IMR-90 (cell line): Measurements from ENCODE around the gene DHFR. TPM values are rescaled to one million over a fixed set of nuclear protein-coding genes. Genes with fewer than 3 reads are reported as not detected.

Experiments
- ATAC-seq: fragments of 200-7000 bp; cut with Tn5 transposase; 2 replicates; pipeline ENCODE4 v1.9.1; 2020; ENCODE audit warnings: low read depth, mild to moderate bottlenecking, moderate library complexity
- BruUV-seq: library from RNA; stranded (reverse); fragments of 400-500 nt; replicated peaks from 2 replicates; lab custom pipeline; 2021; lab: Mats Ljungman, UMichigan
- CTCF ChIA-PET: fragments of 300-600 bp; formaldehyde crosslinking; extraction: SDS; loops from one replicate; lab custom pipeline; 2021; ENCODE audit warnings: antibody characterized with exemption; lab: Yijun Ruan, JAX
- POLR2A ChIA-PET: fragments of 300-600 bp; sonication (Branson Sonifier 250); formaldehyde crosslinking; loops from one replicate; lab custom pipeline; 2022; ENCODE audit warnings: antibody characterized with exemption; ENCODE audit not compliant: unreplicated experiment; lab: Charles Lee
- DNase-seq: peaks from one replicate; pipeline ENCODE4 v3.0.0; 2013
- H2AFZ ChIP-seq: replicated peaks from 2 replicates; pipeline ENCODE3; 2013; ENCODE audit warnings: low read length, mild to moderate bottlenecking; ENCODE audit not compliant: poor library complexity
- H2AK5ac ChIP-seq: 2 replicates; pipeline ENCODE4 v1.6.1; 2013; ENCODE audit warnings: low read depth, low read length, inconsistent platforms
- H2AK9ac ChIP-seq: replicated peaks from 2 replicates; pipeline ENCODE3; 2013; ENCODE audit warnings: mild to moderate bottlenecking, low read depth, low read length, moderate library complexity; ENCODE audit not compliant: poor library complexity
- H2BK120ac ChIP-seq: 2 replicates; pipeline ENCODE4 v1.6.1; 2013; ENCODE audit warnings: low read depth, low read length, inconsistent platforms
- H2BK15ac ChIP-seq: 3 replicates; pipeline ENCODE4 v1.6.1; 2013; ENCODE audit warnings: low read depth, low read length, inconsistent platforms
- H2BK20ac ChIP-seq: 2 replicates; pipeline ENCODE4 v1.6.1; 2013; ENCODE audit warnings: low read depth, mild to moderate bottlenecking, inconsistent platforms, low read length, moderate library complexity
- H2BK5ac ChIP-seq: 2 replicates; pipeline ENCODE4 v1.6.1; 2013; ENCODE audit warnings: mild to moderate bottlenecking, low read depth, low read length, inconsistent platforms; ENCODE audit not compliant: poor library complexity, severe bottlenecking
- H3K14ac ChIP-seq: replicated peaks from 2 replicates; pipeline ENCODE4 v1.6.1; 2013; ENCODE audit warnings: low read depth, low read length, inconsistent platforms
- H3K18ac ChIP-seq: 2 replicates; pipeline ENCODE4 v1.6.1; 2013; ENCODE audit warnings: low read depth, low read length, control low read depth
- H3K23ac ChIP-seq: 2 replicates; pipeline ENCODE4 v1.6.1; 2013; ENCODE audit warnings: low read depth, low read length, inconsistent platforms
- H3K27ac ChIP-seq: 2 replicates; pipeline ENCODE4 v1.5.1; 2013; ENCODE audit warnings: mild to moderate bottlenecking, control low read depth, low read length; ENCODE audit not compliant: insufficient read depth
- H3K27me3 ChIP-seq: 2 replicates; pipeline ENCODE4 v1.6.1; 2013; ENCODE audit warnings: low read length; ENCODE audit not compliant: control insufficient read depth, insufficient read depth
- H3K36me3 ChIP-seq: 2 replicates; pipeline ENCODE4 v1.6.1; 2013; ENCODE audit warnings: low read length, mixed read lengths; ENCODE audit not compliant: control insufficient read depth, insufficient read depth
- H3K4ac ChIP-seq: 2 replicates; pipeline ENCODE4 v1.6.1; 2013; ENCODE audit warnings: low read depth, low read length, inconsistent platforms
- H3K4me1 ChIP-seq: 2 replicates; pipeline ENCODE4 v1.6.1; 2013; ENCODE audit warnings: low read length, mixed read lengths; ENCODE audit not compliant: control insufficient read depth, insufficient read depth
- H3K4me2 ChIP-seq: 2 replicates; pipeline ENCODE4 v1.6.1; 2013; ENCODE audit warnings: low read depth, mild to moderate bottlenecking, control low read depth, low read length, moderate library complexity
- H3K4me3 ChIP-seq: 2 replicates; pipeline ENCODE4 v1.5.1; 2013; ENCODE audit warnings: low read depth, mild to moderate bottlenecking, control low read depth, low read length, moderate library complexity; ENCODE audit not compliant: insufficient read depth
- H3K56ac ChIP-seq: 2 replicates; pipeline ENCODE4 v1.6.1; 2013; ENCODE audit warnings: low read length, inconsistent platforms; ENCODE audit not compliant: insufficient read depth; ENCODE audit errors: extremely low read depth
- H3K79me1 ChIP-seq, 2 experiments: 2 replicates each; pipeline ENCODE4 v1.6.1; 2013; ENCODE audit warnings: low read length in 2 of 2, inconsistent platforms in 1 of 2, low read depth in 1 of 2
- H3K9ac ChIP-seq: 2 replicates; pipeline ENCODE4 v1.6.1; 2013; ENCODE audit warnings: low read depth, low read length, control low read depth
- H3K9me1 ChIP-seq: 2 replicates; pipeline ENCODE4 v1.6.1; 2013; ENCODE audit warnings: low read length, inconsistent platforms; ENCODE audit not compliant: insufficient read depth
- H3K9me3 ChIP-seq: 2 replicates; pipeline ENCODE4 v1.6.1; 2013; ENCODE audit warnings: low read length; ENCODE audit not compliant: control insufficient read depth, insufficient read depth
- H4K20me1 ChIP-seq: 2 replicates; pipeline ENCODE4 v1.6.1; 2013; ENCODE audit warnings: low read length, inconsistent platforms; ENCODE audit not compliant: insufficient read depth
- H4K5ac ChIP-seq: 2 replicates; pipeline ENCODE4 v1.6.1; 2013; ENCODE audit warnings: mild to moderate bottlenecking, low read depth, low read length, control low read depth
- H4K8ac ChIP-seq, 2 experiments: 2 replicates each; pipeline ENCODE4 v1.6.1; 2013; ENCODE audit warnings: low read depth in 2 of 2, low read length in 2 of 2, control low read depth in 1 of 2, inconsistent platforms in 1 of 2
- H4K91ac ChIP-seq: 2 replicates; pipeline ENCODE4 v1.6.1; 2013; ENCODE audit warnings: low read depth, low read length, inconsistent platforms; ENCODE audit not compliant: insufficient read depth
- FOS ChIP-seq: fragments of 150-350 bp; IDR thresholded peaks from 2 replicates; pipeline ENCODE4 v1.6.1; 2016; ENCODE audit warnings: low read depth, low read length
- RFX5 ChIP-seq: IDR thresholded peaks from 2 replicates; pipeline ENCODE4 v1.8.0; 2012; ENCODE audit warnings: low read depth, mild to moderate bottlenecking, low read length, moderate library complexity
- WGBS, 2 experiments: methylation state at CpG; one replicate each; pipeline versions ENCODE4 v1.1.5 to v1.1.7; 2013; ENCODE audit warnings: missing lambda C conversion rate in 2 of 2; ENCODE audit not compliant: insufficient read length in 1 of 2; ENCODE audit errors: extremely low coverage in 2 of 2; 5-methylcytosine and 5-hydroxymethylcytosine counted together
- dilution Hi-C: fragments of 300-500 bp; cut with HindIII; formaldehyde crosslinking; loops from one replicate; pipeline ENCODE4 v1.14.3; 2018; ENCODE audit warnings: low sequenced_read_pairs; ENCODE audit not compliant: unreplicated experiment
- in situ Hi-C: fragments of 300-500 bp; cut with MboI; formaldehyde crosslinking; loops from 3 replicates; pipeline ENCODE4 v1.14.3; 2019; ENCODE audit warnings: low sequenced_read_pairs, inconsistent platforms, mixed read lengths
- intact Hi-C: fragments of 100-400 bp; cut with micrococcal nuclease; formaldehyde crosslinking; loops from 2 replicates; pipeline ENCODE4 v1.10.0; 2022
- microRNA-seq, 2 experiments: library from miRNA; stranded (forward) in 1 of 2; unstranded in 1 of 2; fragments of 10-50 nt in 1 of 2; fragments of <30 nt in 1 of 2; gene quantifications in 1 of 2; microRNA quantifications in 1 of 2; one replicate each; pipeline versions ENCODE3 to v1.1.0; 2013 to 2020; ENCODE audit not compliant: insufficient read depth in 1 of 2, insufficient read length in 1 of 2, unreplicated experiment in 1 of 2
- polyA plus RNA-seq, 3 experiments: library from polyadenylated mRNA; depleted of rRNA; stranded (reverse); fragments of >200 nt; gene quantifications; 2 replicates each; pipeline ENCODE4 v1.2.3, GENCODE V29; 2012; ENCODE audit warnings: low replicate concordance in 1 of 3
- small RNA-seq, 5 experiments: library from RNA; depleted of rRNA; stranded (forward); fragments of <200 nt; gene quantifications; one replicate each; pipeline ENCODE3, GENCODE V24; 2012
- total RNA-seq: library from RNA; depleted of rRNA; stranded (reverse); fragments of >200 nt; gene quantifications from 2 replicates; pipeline ENCODE4 v1.2.3, GENCODE V29; 2012; rRNA removed

Gene DHFR
- total and polyA plus RNA-seq, 2 of the 4 experiments (the other 2 are of a cell fraction), result 20.6 to 29.4 TPM

DNA sequence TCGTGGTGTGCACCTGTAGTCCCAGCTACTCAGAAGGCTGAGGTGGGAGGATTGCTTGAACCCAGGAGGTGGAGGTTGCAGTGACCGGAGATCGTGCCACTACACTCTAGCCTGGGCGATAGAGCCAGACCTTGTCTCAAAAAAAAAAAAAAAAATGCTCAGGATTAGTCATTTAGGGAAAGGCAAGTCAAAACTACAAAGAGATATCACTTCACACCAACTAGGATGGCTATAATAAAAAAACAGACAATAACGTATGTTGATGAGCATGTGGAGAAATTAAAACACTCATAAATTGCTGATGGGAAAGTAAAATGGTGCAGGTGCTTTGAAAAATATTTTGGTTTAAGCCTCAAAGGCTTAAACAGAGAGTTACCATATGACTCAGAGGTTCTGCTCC, 78.4 kb downstream of the DHFR start:
- Histone ChIP-seq H3K27ac (no peak overlapping the region), H3K4ac (no peak overlapping the region), H3K4me3 (no peak overlapping the region), H2BK5ac (no peak overlapping the region), H4K20me1 (no peaks in the 10 kb centered on the region), H2BK120ac (no peak overlapping the region), H2BK20ac (no peak overlapping the region), H3K14ac (no peak overlapping the region), H2BK15ac (no peak overlapping the region), H3K23ac (no peak overlapping the region), H3K4me2 (no peak overlapping the region), H4K5ac (no peak overlapping the region), H4K91ac (no peak overlapping the region), H3K79me1 (no peaks in the 10 kb centered on the region), H3K27me3 (peaks cover 19% of the 10 kb centered on the region), H2AK5ac (no peak overlapping the region), H3K4me1 (no peaks in the 10 kb centered on the region), H3K9me3 (peaks cover 5% of the 10 kb centered on the region), H3K9ac (no peak overlapping the region), H2AK9ac (no peak overlapping the region), H3K56ac (no peak overlapping the region), H4K8ac (no peak overlapping the region), H3K18ac (no peak overlapping the region), H3K36me3 (no peaks in the 10 kb centered on the region), H3K9me1 (no peaks in the 10 kb centered on the region), H2AFZ (no peak overlapping the region)
- ChIA-PET CTCF (no interaction called here), POLR2A (no interaction called here)
- no peak for TF ChIP-seq RFX5
- TF ChIP-seq FOS, result no peak
- dilution Hi-C loops, result no loop called here
- intact Hi-C loops, result no loop called here
- ATAC-seq, result no peak
- no CpG with 5 or more reads among the region's 5 CpGs for WGBS, 2 experiments
- DNase-seq, result no peak
- no TSS peak for BruUV-seq
- in situ Hi-C loops, result no loop called here

Small RNAs within 50 kb of the gene (microRNA-seq; reads per million reads assigned to microRNA genes)
- gene DBIP2 (ENCODE audit: insufficient read depth, insufficient read length), result not detected
- not detected for gene MTRNR2L2 (ENCODE audit: insufficient read depth, insufficient read length)

Small RNAs within 50 kb of the gene (small RNA-seq; reads per million reads assigned to genes)
- gene DBIP2 (0 reads per million in 5 experiments), gene MTRNR2L2 (0 to 0.73 (median 0) reads per million in 5 experiments)

Other genes with a start within 250 kb of the DHFR start
- 11.1 and 19.4 TPM in 2 replicates for gene ZFYVE16, start 246.9 kb downstream of the DHFR start, total RNA-seq
- 4.0 and 5.3 TPM in 2 replicates for gene ZFYVE16, start 246.9 kb downstream of the DHFR start, polyA plus RNA-seq (2012; rRNA removed)
- gene FAM151B, start 166.9 kb downstream of the DHFR start, total RNA-seq, result 2.8 and 2.9 TPM in 2 replicates
- 1.0 and 1.5 TPM in 2 replicates for gene FAM151B, start 166.9 kb downstream of the DHFR start, polyA plus RNA-seq (2012; rRNA removed)
- not detected in 2 replicates for gene ANKRD34B, start 84.7 kb downstream of the DHFR start, total RNA-seq
- gene ANKRD34B, start 84.7 kb downstream of the DHFR start, polyA plus RNA-seq (2012; rRNA removed), result not detected in 2 replicates
- 13.3 and 16.9 TPM in 2 replicates for gene MSH3, start 331 bp downstream of the DHFR start, total RNA-seq
- gene MSH3, start 331 bp downstream of the DHFR start, polyA plus RNA-seq (2012; rRNA removed), result 3.8 and 4.6 TPM in 2 replicates